Kasumi-1 (cell line): Measurements from ENCODE around the gene SPRED2.

ENCODE experiments used
- DNase-seq, 2 experiments: peaks; one replicate each; lab custom pipeline; 2025; lab: John Stamatoyannopoulos, UW

Gene SPRED2

DNA sequence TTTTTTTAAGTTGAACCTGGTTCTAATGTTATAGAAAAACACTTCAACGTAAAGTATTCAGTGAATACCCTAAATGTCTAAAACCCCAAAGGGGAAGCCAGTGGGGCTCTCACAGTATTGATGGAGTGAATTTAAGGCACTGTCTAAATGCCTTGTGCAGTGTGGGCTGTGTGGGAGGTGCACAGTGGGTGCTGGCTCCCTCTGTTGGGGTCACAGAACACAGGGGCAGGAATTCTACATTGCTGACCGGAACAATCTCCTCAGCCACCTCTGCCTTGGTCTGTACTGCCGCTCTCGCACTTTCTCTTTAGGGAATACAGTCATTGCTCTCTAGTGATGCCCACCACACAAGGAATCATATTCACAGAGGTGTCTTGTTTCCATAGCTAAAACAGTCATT lies 45.4 kb downstream of the SPRED2 start:
- DNase-seq = no peak

DNA sequence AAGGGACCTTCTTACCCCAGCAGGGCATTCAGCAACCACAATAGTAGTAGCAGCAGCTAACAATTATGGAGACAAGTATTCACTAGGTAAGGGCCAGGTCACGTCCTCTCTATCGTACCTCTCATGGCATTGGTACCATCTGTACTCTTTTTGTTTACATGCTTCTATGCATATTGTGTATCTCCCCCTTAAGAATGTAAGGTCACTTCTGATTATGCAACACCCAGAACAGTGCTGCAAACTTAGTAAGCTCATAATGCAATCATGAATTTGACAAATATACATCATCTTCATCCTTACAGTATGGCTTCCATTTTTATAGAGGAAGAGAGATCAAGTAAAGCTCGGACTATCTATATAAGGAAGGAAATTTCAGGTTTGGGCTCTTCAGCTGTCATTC lies 46.1 kb downstream of the SPRED2 start:
- no peak for DNase-seq

DNA sequence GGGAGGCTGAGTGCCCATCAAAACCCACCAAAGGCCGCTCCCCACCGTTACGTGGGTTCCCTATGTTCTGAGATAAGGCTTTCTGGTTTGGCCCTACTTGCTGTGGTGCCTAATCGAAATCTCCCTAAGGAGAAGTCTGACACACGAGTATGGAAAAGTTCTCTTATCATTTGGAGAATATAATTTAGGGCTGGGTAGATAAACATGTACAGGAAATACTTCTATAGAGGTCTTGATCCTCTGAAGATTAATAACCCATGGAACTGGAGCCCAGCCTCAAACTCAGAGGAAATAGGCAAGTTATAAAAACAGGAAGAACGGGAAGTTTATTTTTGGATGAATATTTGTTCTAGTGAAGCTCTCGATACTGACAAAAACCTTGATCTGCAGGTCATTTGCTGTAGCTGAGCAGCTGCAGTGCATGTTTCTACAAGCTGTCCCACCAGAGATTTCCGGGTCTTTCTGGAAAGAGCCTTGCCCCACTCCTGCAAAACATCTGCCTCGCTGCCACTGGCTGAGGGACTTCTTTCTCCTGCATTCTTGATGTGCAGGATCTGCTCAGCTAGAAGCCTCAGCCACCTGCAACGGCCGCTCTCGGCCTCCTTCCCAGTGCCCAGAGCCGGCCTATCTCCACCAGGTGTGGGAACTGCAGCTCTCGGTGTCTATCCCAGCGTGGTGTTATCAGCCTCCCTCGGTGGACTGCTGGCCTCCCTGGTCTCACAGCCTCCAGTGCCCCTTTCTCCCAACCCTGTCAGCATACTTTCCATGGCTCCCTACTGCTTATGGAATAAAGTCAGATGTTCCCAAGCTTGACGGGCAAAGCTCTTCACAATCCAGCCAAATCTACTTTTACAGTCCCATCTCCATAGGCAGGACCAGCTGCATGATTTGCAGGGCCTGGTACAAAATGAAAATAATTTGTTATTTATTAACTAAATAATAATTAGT lies 48.6 kb downstream of the SPRED2 start:
- DNase-seq = peak; percentile 9 to 32

DNA sequence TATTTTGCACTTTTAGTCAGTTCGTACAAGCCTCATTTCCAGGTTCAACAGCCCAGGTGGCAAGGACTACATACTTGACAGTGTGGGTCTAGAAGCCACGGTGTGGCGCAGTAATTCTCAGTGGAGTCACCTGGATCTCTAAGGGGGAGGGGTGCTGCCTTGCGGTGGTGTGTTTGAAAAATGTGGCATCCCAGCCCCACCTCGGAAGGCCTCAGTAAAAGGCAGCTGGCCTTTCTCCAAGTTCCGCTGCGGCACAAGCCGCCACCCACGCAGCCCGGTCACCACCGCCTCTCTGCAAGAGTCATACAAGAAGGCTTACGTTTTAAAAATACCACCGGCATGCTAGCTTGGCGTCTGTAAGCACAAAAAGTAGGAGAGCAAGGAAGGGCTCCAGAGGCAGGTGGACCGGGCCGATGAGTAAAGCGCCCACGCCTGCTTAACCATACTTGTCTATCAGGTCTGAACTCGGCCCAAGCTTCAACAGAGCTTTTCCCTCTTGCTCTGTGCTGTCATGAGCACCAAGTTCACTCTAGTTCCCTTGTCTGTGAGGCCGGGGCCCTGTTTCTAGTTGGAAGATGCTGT lies 49.5 kb downstream of the SPRED2 start:
- DNase-seq = peak; percentile 82 to 86

DNA sequence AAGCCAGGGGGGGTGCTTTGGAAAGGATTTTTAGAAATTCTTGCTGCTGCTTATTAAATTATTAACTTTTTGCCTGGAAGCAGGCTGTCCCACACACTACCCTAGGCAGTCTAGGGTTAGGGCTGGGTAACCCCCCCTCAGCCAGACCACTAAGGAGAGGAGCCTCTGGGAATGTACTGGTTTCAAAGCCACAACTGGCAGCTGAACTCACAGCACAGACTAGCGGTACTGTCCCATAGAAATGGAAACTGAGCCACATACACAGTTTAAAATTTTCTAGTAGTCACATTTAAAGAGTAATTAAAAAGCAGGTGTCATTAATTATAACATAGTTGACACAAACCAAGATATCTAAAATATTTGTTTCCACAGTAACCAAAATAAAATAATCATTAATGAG lies 50.1 kb downstream of the SPRED2 start:
- no peak for DNase-seq

DNA sequence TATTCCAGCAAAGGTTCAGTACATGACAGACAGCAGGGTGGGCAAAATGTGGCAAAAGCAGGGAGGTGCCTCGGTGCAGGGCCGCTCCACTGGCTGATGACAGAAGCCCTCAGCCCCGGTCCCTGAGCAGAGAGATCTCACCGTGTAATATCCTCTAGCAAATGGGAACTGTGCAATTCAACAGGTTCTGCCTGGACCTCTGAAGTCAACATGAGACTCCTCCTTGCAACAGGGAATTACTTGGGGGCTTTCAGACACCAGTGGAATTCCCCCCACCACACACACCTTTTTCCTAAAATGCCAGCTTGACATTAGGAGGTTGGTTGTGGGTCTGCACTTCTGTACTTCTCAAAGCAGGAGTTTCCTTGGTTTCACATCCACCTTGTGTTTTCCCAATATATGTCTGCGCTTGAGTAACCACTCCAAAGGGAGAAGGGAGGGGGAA lies 50.8 kb downstream of the SPRED2 start:
- no peak for DNase-seq

DNA sequence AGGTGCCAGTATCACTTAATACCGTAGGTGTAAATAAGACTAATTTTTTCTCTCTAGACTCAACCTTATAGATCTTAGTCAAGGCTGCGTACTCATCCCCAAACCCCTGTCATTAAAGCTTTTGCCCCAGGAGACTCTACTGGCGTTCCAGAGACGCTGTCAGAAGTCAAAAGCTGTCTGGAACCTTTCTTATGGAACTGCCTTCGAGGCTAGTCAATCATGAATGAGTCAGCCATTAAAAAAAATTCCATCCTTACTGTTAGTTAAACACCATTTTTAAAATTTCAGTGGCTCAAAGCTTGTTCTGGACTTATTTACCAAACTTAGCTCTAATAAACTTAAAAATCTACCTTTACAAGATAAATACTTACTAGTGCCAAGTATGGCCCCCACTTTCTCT lies 52.1 kb downstream of the SPRED2 start:
- DNase-seq = no peak

DNA sequence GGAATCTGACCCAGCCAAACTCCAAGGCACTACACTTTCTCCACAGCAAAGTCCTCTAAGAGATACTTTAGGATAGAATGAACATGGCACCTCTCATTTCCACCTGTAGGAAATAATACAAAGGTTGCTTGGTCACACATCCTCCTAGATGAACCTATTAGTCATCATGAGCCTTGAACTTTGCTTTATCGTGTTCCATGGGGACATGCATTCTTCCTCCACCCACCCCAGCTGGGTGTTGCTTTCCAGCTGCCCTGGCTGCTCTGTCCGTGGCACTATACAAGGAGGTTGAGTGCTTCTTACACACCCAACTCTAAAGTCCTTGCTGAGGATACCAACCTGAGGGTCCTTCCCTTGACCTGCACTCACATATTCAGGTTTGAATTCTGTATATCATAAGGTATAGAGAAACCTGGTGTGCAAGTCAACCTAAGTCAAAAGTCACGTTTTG lies 52.7 kb downstream of the SPRED2 start:
- no peak for DNase-seq

DNA sequence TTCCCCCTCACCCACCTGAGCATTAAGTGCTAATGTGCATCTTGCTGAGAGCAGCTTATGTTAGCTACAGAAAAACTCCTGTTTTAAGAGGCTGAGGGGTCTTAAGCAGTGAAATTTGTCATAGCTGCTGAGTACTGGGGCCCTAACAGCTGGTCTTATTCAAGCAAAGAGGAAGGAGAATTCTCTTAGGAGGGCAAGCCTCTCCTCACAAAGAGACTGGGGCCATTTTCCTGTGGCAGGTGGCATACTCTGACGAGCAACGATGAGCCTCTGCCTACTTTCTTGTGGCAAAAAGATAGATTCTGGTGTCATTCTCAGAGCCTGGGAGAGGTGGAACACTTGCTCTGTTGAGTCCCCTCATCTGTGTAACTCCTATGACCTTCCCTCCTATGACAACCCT lies 53.2 kb downstream of the SPRED2 start:
- no peak for DNase-seq

DNA sequence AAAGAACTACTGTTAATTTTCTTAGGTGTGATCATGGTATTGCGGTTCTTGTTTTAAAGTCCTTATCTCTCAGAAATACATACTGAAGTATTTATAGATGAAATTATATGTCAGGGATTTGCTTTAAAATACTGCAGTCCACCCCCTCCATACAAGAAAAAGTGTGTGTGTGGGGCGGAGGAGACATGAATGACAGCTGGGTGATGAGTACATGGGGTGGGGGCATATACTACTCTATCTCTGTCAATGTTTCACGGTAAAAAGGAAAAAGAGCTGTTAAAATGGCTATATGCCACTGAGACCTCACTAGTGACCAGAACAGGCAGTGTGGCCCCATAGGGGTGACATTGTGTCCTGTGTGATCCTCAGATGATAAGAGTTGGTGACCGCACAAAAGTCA lies 54.1 kb downstream of the SPRED2 start:
- no peak for DNase-seq

DNA sequence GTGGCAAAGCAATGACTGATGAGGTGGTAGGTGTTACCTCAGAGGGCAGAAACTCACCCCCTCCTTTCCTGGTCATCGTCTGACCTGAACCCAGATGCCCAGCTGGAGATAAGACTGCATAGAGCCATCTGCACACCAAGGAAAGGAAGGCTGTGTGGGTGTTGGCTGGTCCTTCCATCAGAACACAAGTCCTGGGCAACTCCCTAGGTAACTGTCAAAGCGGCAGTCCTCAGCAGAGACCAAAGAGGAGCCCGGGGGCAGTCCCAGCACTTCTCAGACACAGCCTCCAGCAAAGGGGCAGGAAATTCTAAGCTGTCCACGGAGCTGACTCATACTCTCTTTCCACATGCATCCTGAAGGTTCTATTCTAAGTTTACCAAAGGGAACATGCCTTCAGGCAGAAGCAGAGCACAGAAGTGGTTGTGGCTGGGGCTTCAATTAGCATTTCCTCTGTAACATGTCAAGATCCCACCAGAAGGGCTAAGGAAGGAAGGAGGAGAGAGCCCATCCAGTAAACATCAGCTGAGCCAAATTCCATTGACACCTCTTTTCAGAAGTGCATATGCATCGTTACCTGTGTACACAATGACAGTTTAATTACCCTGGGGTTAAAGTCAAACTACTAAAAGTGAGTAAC lies 54.7 kb downstream of the SPRED2 start:
- peak; percentile 97 to 98 for DNase-seq

DNA sequence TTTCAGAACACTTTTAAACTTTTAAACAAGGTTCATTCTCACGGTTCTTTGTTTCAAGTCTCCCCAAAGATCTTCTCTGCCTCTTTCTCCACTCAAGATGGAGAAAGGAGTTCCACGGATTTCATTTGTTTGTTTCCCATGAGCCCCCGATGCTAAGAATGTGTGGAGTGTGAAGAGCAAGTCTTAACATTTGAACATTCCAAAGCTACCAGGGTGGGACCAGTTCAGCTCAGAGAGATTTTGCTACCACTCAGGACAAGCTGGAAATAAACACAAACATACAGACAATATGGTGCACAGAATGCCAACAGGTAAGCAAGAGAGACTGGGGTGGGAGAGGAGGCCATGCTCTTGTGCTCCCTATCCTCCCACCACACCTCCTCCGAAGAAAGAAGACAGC lies 56.7 kb downstream of the SPRED2 start:
- DNase-seq = no peak

DNA sequence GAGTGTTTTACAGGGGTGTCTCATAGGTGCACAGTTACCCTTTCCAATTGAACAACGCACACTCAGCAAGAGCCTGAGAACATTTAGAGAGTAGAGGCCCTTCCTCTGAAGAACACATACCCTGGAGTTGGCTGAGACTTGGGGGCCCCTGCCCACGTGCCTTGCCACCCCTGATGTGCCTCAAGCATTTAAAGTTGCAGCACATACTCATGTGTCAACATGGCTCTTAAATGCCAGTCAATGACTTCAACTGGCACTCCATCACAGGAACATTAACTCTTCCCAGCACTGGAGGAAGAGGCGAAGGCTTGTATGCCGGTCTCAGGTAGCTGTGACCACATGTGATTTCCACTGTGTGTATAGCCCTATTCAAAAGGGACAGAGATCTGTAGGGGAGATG lies 57.4 kb downstream of the SPRED2 start:
- no peak for DNase-seq

DNA sequence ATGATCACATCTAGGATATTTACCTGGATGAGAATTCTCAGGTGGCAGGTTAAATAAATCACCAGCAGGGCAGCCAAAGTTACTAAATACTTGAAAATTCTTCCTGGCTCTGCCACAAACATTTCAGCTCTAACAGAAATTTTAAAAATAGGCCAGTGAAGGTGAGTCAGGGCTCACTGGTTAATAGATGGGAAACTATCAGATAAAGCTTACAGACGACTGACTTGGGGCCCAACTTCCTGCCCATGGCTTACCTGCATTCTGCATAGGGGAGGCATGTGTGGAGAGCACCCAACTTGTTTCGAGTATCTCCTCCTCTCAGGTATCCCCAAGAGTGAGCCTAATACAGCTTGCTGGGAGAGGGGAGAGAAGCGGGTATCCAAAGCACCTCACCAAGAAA lies 57.8 kb downstream of the SPRED2 start:
- no peak for DNase-seq

DNA sequence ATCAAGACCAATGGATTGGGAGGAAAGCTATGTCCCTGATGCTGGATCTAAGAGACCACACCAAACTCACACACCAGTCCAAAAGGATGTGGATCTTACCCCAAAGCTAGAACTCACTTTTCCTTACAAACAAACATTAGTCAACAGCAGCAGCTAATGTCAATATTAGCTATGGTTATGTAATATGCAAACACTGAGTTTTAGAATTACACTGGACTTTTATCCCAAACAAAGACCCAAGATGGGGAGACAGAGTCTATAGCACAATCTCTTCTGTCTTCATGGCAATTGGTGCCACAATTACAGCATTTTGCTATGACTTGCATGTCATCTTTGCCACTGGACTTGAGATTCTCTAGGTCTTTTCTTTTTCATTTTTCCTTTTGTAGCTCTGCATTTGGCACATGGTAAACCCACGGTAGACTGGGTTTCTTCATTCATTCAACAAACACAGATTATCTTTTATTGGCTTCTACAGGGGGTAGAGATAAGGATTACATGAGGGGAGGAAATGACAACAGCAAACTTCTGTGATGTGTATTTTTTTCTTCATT lies 59.0 kb downstream of the SPRED2 start:
- DNase-seq = no peak

DNA sequence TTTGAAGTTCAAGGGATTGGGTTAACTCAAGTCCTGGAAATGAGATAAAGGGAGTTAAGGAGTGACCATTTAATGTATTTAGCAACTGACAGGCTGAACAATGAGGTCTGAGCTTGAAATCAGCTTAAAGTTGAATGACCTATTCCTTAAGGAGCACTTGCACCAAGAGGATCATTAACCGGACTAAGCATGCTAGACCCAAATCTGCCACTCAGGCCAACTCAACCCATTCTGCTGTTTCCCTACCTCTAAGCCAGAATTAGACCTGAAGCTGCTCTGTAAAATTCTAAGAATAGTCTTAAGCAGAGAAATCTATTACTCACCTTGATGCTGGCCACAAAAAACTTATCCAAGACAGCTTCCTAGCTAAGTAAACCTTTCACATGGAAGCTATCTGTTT lies 59.8 kb downstream of the SPRED2 start:
- DNase-seq = no peak

DNA sequence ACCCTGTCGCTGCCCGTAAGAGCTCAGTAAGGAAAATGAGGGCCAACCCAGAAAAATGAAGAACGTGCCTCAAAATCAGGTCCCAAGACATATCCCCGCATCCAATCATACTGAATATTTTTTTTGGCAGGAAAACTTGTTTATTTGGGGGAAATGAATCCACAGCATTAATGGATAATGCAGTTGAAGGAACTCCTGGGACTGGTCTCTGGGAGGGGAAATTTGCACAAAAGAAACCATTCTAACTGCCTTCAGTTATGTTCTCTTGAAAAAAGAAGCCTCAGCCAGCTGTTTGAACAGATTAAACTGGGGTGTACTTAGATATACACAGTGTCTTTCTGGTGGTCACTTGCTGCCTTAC lies 61.3 kb downstream of the SPRED2 start:
- no peak for DNase-seq

DNA sequence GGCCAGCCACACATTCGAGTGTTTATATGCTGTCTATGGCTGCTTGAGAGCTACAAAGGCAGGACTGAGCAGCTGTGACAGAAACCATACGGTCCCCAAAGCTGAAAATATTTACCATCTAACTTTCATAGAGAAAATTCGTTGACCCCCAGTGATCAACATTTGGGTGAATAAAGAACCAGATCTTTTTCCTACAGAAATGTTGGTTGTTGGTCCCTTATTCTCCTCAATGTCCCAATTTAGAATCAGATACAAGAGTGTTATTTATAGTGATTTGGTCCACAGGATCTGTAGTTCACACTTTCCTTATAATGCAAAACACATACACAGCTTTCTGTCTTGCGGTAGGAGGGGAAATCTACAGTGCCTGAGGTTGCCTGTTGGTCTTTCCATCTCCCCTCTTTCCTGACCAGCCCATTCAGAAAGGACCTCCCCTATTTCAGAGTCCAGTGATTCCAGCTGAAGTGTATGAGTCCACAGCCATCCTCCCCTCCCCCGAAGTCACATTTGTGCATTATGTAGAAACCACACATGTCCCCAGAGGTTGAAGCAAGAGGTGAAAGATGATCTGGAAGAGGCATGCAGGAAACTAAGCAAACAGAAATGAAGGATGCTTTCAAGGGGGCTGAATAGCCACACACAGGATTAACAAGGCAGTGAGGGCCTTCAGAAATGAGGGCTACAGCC lies 61.9 kb downstream of the SPRED2 start:
- DNase-seq = peak in 1 of 2 experiments; percentile 51

DNA sequence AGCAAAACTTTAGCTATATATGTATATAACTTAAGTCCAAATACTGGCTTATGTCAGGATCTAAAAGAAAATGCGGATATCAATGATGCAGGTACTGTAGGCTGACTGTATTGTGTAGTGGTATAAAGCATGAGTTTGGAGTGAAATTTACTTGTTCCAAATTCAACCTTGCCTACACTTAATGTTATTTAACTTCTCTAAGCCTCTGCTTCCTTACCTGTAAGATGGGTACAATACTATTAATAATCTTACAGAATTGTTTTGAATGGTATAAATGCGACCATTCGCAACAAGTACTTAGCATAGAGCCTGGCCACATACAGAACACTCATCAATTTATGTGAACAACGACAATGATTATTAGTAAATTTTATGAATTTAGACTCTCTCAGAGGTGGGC lies 62.4 kb downstream of the SPRED2 start:
- DNase-seq = no peak

DNA sequence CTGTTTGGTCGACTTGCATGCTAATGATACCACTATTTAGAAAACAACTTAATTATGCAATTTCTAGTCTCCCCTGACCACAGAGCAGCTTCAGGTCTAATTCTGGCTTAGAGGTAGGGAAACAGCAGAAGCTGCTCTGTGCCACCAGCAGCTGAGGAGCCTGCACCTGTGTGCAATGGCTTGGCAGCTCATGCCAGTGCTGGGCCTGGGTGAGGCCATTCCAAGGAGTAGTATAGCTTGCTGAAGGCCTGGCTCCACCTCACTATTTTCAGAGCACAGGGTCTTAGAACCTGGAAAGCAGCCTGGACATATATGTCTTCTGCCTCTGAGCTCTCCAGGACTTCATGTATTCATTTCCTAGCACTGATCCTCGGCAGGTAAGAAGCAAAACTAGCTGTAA lies 62.8 kb downstream of the SPRED2 start:
- no peak for DNase-seq

DNA sequence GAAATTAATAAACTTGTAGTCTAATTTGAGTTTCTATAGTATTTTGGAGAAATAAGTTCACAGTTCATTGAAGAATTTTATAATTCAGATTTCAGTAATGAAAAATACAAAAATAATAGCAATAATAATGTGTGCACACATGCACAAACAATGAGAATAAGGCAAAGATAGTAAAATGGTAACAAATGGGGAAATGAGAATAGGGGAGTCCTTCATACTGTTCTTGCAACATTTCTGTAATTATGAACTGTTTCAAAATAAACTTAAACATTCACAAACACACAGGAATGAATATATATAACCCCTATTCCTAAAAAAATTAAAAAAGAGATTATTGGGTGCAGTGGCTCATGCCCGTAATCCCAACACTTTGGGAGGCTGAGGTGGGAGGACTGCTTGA lies 63.9 kb downstream of the SPRED2 start:
- no peak for DNase-seq

DNA sequence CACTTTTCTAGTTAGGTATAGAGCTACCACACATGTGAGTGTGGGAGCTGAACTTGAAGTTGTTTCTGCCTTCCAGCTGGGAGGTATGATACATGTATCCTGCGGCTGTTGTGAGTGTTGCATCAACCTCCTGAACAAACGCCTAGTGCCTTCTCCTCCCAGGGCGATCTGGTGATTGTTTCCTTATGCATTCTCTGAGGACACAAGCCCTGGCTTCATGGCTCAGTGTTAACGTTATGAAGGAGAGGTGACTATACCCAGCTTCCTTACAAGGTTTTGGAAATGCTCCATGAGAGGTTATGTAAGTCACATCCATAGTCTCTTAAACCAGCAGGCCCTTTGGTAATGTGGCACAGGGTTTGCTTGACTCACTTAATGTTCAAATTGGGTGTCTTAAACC lies 64.9 kb downstream of the SPRED2 start:
- peak; percentile 54 to 55 for DNase-seq
